Trophoblast cell (in vitro differentiated cells and primary cell): Measurements from ENCODE around the gene CCND3.

Experiments
- DNase-seq, 2 donors: peaks; one replicate each; pipeline ENCODE4 v3.0.0-alpha.2; 2016
- H2AFZ ChIP-seq: 2 replicates; pipeline ENCODE4 v1.6.1; 2013; ENCODE audit warnings: low read length, moderate library complexity, mild to moderate bottlenecking; ENCODE audit not compliant: insufficient read depth, poor library complexity
- H2AK5ac ChIP-seq: 2 replicates; pipeline ENCODE4 v1.6.1; 2013; ENCODE audit warnings: mild to moderate bottlenecking, low read length
- H2BK120ac ChIP-seq: 2 replicates; pipeline ENCODE4 v1.6.1; 2013; ENCODE audit warnings: low read length, mild to moderate bottlenecking, moderate library complexity; ENCODE audit not compliant: insufficient read depth, poor library complexity
- H2BK12ac ChIP-seq: 2 replicates; pipeline ENCODE4 v1.6.1; 2013; ENCODE audit warnings: mild to moderate bottlenecking, low read length, moderate library complexity
- H2BK5ac ChIP-seq: 2 replicates; pipeline ENCODE4 v1.6.1; 2013; ENCODE audit warnings: low read length, low read depth, moderate library complexity, mild to moderate bottlenecking; ENCODE audit not compliant: poor library complexity
- H3K14ac ChIP-seq: 2 replicates; pipeline ENCODE4 v1.6.1; 2013; ENCODE audit warnings: mild to moderate bottlenecking, low read length
- H3K18ac ChIP-seq: 2 replicates; pipeline ENCODE4 v1.6.1; 2013; ENCODE audit warnings: mild to moderate bottlenecking, low read length
- H3K23ac ChIP-seq: 2 replicates; pipeline ENCODE4 v1.6.1; 2013; ENCODE audit warnings: low read length
- H3K27ac ChIP-seq: 2 replicates; pipeline ENCODE4 v1.5.1; 2013; ENCODE audit warnings: low read depth, mild to moderate bottlenecking, inconsistent platforms, low read length, moderate library complexity
- H3K27me3 ChIP-seq: 2 replicates; pipeline ENCODE4 v1.6.1; 2013; ENCODE audit warnings: inconsistent platforms, mild to moderate bottlenecking, low read length, moderate library complexity; ENCODE audit not compliant: insufficient read depth
- H3K36me3 ChIP-seq, 2 experiments: 1 replicate in 1 of 2; 2 replicates in 1 of 2; pipeline ENCODE4 v1.6.1; 2013; ENCODE audit warnings: low read length in 2 of 2, mild to moderate bottlenecking in 2 of 2, moderate library complexity in 1 of 2; ENCODE audit not compliant: insufficient read depth in 2 of 2, control insufficient read depth in 1 of 2
- H3K4ac ChIP-seq: 2 replicates; pipeline ENCODE4 v1.6.1; 2013; ENCODE audit warnings: low read depth, mild to moderate bottlenecking, low read length, moderate library complexity
- H3K4me1 ChIP-seq, 2 experiments: 1 replicate in 1 of 2; 2 replicates in 1 of 2; pipeline ENCODE4 v1.6.1; 2013; ENCODE audit warnings: low read length in 2 of 2, mild to moderate bottlenecking in 2 of 2, moderate library complexity in 1 of 2; ENCODE audit not compliant: insufficient read depth in 2 of 2, control insufficient read depth in 1 of 2
- H3K4me2 ChIP-seq: 2 replicates; pipeline ENCODE4 v1.6.1; 2013; ENCODE audit warnings: inconsistent platforms, mild to moderate bottlenecking, low read length, moderate library complexity
- H3K4me3 ChIP-seq: 2 replicates; pipeline ENCODE4 v1.5.1; 2013; ENCODE audit warnings: mild to moderate bottlenecking, low read depth, low read length, inconsistent platforms
- H3K79me1 ChIP-seq: one replicate; pipeline ENCODE4 v1.6.1; 2013; ENCODE audit warnings: low read length
- H3K79me2 ChIP-seq: 2 replicates; pipeline ENCODE4 v1.6.1; 2013; ENCODE audit warnings: low read length, mild to moderate bottlenecking; ENCODE audit not compliant: control insufficient read depth, insufficient read depth, poor library complexity
- H3K9ac ChIP-seq: 2 replicates; pipeline ENCODE4 v1.6.1; 2013; ENCODE audit warnings: mild to moderate bottlenecking, low read length
- H3K9me3 ChIP-seq: 2 replicates; pipeline ENCODE4 v1.6.1; 2013; ENCODE audit warnings: low read depth, mild to moderate bottlenecking, control low read depth, inconsistent platforms, low read length; ENCODE audit not compliant: insufficient read depth
- H4K12ac ChIP-seq: 2 replicates; pipeline ENCODE4 v1.6.1; 2013; ENCODE audit warnings: low read depth, mild to moderate bottlenecking, low read length, moderate library complexity
- H4K8ac ChIP-seq: 2 replicates; pipeline ENCODE4 v1.6.1; 2013; ENCODE audit warnings: low read depth, mild to moderate bottlenecking, low read length, moderate library complexity
- H4K91ac ChIP-seq: one replicate; pipeline ENCODE4 v1.6.1; 2013; ENCODE audit warnings: low read depth, mild to moderate bottlenecking, low read length, moderate library complexity
- WGBS: extraction: QIAGEN DNeasy Blood & Tissue Kit; methylation state at CpG from one replicate; pipeline ENCODE4 v1.1.7; 2013; ENCODE audit warnings: missing lambda C conversion rate; ENCODE audit not compliant: insufficient read length, insufficient coverage; ENCODE audit errors: extremely low coverage; 5-methylcytosine and 5-hydroxymethylcytosine counted together

CCND3 gene

GRCh38 chr6:41939848-41940758 is 1.5 kb downstream of the CCND3 start:
- peak overlapping the region; percentile 24 for H3K14ac ChIP-seq
- H3K4me2 ChIP-seq, result peak overlapping the region; percentile 69
- H4K8ac ChIP-seq, result peak overlapping the region; percentile 27
- peaks cover 16% of the 10 kb centered on the region for H3K79me1 ChIP-seq
- H2BK5ac ChIP-seq, result no peak overlapping the region
- H3K27me3 ChIP-seq, result no peaks in the 10 kb centered on the region
- peaks cover 16 to 22% of the 10 kb centered on the region in 2 experiments for H3K36me3 ChIP-seq
- H3K4me1 ChIP-seq, result peaks cover 27 to 32% of the 10 kb centered on the region in 2 experiments
- DNase-seq, result peak in 1 of 2 donors; percentile 35
- H3K9ac ChIP-seq, result peak overlapping the region; percentile 13
- H2BK12ac ChIP-seq, result peak overlapping the region; percentile 17
- no peaks in the 10 kb centered on the region for H3K9me3 ChIP-seq
- peak overlapping the region; percentile 10 for H4K12ac ChIP-seq
- peak overlapping the region; percentile 37 for H3K4ac ChIP-seq
- no peak overlapping the region for H3K27ac ChIP-seq
- no peak overlapping the region for H3K23ac ChIP-seq
- H4K91ac ChIP-seq, result peak overlapping the region; percentile 67
- H2AK5ac ChIP-seq, result no peak overlapping the region
- WGBS, result no CpG with 5 or more reads among the region's 27 CpGs
- H2BK120ac ChIP-seq, result no peak overlapping the region
- H2AFZ ChIP-seq, result peak overlapping the region; percentile 27
- H3K79me2 ChIP-seq, result peaks cover 15% of the 10 kb centered on the region
- peak overlapping the region; percentile 84 for H3K4me3 ChIP-seq
- peak overlapping the region; percentile 60 for H3K18ac ChIP-seq

DNA sequence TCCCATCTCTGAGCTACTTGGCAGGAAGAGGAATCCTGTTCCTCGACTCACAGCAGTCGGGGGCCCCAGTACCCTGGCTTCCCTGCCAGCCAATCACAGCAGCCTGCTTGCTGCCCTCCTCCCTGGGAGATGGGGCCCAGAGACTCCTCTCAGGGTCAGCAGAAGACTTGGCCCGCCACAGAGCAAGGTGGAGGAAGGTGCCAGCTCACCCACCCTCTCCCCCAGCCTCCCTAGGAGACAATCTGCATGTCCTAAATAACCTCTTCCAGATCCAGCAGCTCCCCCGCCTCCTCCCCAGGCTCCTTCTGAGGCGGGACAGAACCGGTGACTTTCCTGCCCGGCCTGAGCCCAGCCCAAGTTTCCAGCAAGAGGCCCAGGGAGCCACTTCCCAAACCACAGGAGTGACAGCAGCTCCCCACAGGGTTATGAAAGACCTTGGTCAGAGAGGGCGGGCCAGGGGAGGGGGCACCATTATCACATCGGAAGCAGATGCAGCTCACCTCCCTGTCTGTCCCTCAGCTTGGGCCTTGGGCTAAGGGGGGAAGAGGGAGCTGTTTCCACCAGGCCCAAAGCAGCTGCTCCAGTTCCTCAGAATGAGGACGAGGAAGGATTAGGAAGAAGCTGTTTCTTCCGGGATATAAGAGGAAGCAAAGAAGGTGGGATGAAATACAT is 2.3 kb downstream of the CCND3 start:
- peak overlapping the region; percentile 19 for H3K18ac ChIP-seq
- no peaks in the 10 kb centered on the region for H3K27me3 ChIP-seq
- H3K9me3 ChIP-seq, result no peaks in the 10 kb centered on the region
- no peak overlapping the region for H2BK5ac ChIP-seq
- no peak overlapping the region for H4K12ac ChIP-seq
- peak overlapping the region; percentile 69 for H3K4me2 ChIP-seq
- H3K4me1 ChIP-seq, result peaks cover 27 to 36% of the 10 kb centered on the region in 2 experiments
- H3K23ac ChIP-seq, result no peak overlapping the region
- H2AK5ac ChIP-seq, result no peak overlapping the region
- H3K36me3 ChIP-seq, result peaks cover 19 to 30% of the 10 kb centered on the region in 2 experiments
- no CpG with 5 or more reads among the region's 11 CpGs for WGBS
- no peak overlapping the region for H2BK120ac ChIP-seq
- H3K27ac ChIP-seq, result no peak overlapping the region
- no peak overlapping the region for H3K4me3 ChIP-seq
- no peak overlapping the region for H4K8ac ChIP-seq
- H2AFZ ChIP-seq, result no peak overlapping the region
- H2BK12ac ChIP-seq, result no peak overlapping the region
- H3K79me1 ChIP-seq, result peaks cover 16% of the 10 kb centered on the region
- H3K14ac ChIP-seq, result no peak overlapping the region
- H3K4ac ChIP-seq, result peak overlapping the region; percentile 22
- H3K9ac ChIP-seq, result no peak overlapping the region
- H3K79me2 ChIP-seq, result peaks cover 15% of the 10 kb centered on the region
- DNase-seq, result no peak
- H4K91ac ChIP-seq, result peak overlapping the region; percentile 39

- no peak overlapping the region for H2AK5ac ChIP-seq
- peaks cover 27 to 36% of the 10 kb centered on the region in 2 experiments for H3K4me1 ChIP-seq
- H3K4me3 ChIP-seq, result no peak overlapping the region
- peak overlapping the region; percentile 9 for H3K4ac ChIP-seq
- H3K4me2 ChIP-seq, result no peak overlapping the region
- H3K23ac ChIP-seq, result no peak overlapping the region
- H3K79me1 ChIP-seq, result peaks cover 16% of the 10 kb centered on the region
- H4K12ac ChIP-seq, result no peak overlapping the region
- H3K14ac ChIP-seq, result no peak overlapping the region
- no peak overlapping the region for H3K18ac ChIP-seq
- no peak overlapping the region for H3K9ac ChIP-seq
- no peak overlapping the region for H2BK5ac ChIP-seq
- H2BK120ac ChIP-seq, result no peak overlapping the region
- H3K9me3 ChIP-seq, result no peaks in the 10 kb centered on the region
- H4K8ac ChIP-seq, result no peak overlapping the region
- DNase-seq, result no peak
- H3K79me2 ChIP-seq, result peaks cover 15% of the 10 kb centered on the region
- WGBS, result no CpG with 5 or more reads among the region's 5 CpGs
- H3K36me3 ChIP-seq, result peaks cover 21 to 33% of the 10 kb centered on the region in 2 experiments
- no peaks in the 10 kb centered on the region for H3K27me3 ChIP-seq
- H3K27ac ChIP-seq, result no peak overlapping the region
- H4K91ac ChIP-seq, result peak overlapping the region; percentile 39
- H2BK12ac ChIP-seq, result no peak overlapping the region
- no peak overlapping the region for H2AFZ ChIP-seq
Observed at GRCh38 chr6:41938590-41939175, 2.9 kb downstream of the CCND3 start.

GRCh38 chr6:41937861-41938574 is 3.6 kb downstream of the CCND3 start:
- Histone ChIP-seq H3K79me1 (peaks cover 16% of the 10 kb centered on the region), H4K8ac (no peak overlapping the region), H3K27me3 (no peaks in the 10 kb centered on the region), H2BK12ac (no peak overlapping the region), H3K27ac (no peak overlapping the region), H2BK5ac (no peak overlapping the region), H3K4ac (no peak overlapping the region), H3K9ac (no peak overlapping the region), H2AK5ac (no peak overlapping the region), H3K14ac (no peak overlapping the region), H3K79me2 (peaks cover 15% of the 10 kb centered on the region), H3K4me2 (no peak overlapping the region), H2BK120ac (no peak overlapping the region), H4K12ac (no peak overlapping the region), H3K4me1 (peaks cover 27 to 36% of the 10 kb centered on the region in 2 experiments), H2AFZ (no peak overlapping the region), H3K23ac (no peak overlapping the region), H3K9me3 (no peaks in the 10 kb centered on the region), H3K36me3 (peaks cover 24 to 38% of the 10 kb centered on the region in 2 experiments), H3K4me3 (no peak overlapping the region), H3K18ac (no peak overlapping the region), H4K91ac (no peak overlapping the region)
- DNase-seq, result no peak
- no CpG with 5 or more reads among the region's 4 CpGs for WGBS
